MCF 10A (cell line): ENCODE data around the gene MBTD1. TPM values are rescaled to one million over a fixed set of nuclear protein-coding genes. Genes with fewer than 3 reads are reported as not detected.
"Not testable (repeated sequence)": the region's sequence is repeated elsewhere in the genome, so short reads cannot be mapped to it uniquely, and the experiment has no call there.

ENCODE experiments used
- BruUV-seq: library from RNA; stranded (reverse); fragments of 400-500 nt; replicated peaks from 2 replicates; lab custom pipeline; 2021; lab: Mats Ljungman, UMichigan
- CTCF ChIA-PET: fragments of 300-600 bp; sonication (Branson Sonifier 250); formaldehyde crosslinking; extraction: SDS; loops from one replicate; lab custom pipeline; 2021; ENCODE audit warnings: antibody characterized with exemption, inconsistent platforms; lab: Yijun Ruan, JAX
- POLR2A ChIA-PET: fragments of 300-600, 350-650 bp; sonication (Branson Sonifier 250); formaldehyde crosslinking; extraction: SDS; loops from one replicate; lab custom pipeline; 2020; ENCODE audit warnings: antibody characterized with exemption, inconsistent platforms; lab: Yijun Ruan, JAX
- DNase-seq: peaks from one replicate; pipeline ENCODE4 v3.0.0-alpha.2; 2018; ENCODE audit not compliant: unreplicated experiment
- H3K27ac Mint-ChIP-seq: one replicate; pipeline ENCODE4 v1.8.0; 2022; ENCODE audit warnings: mild to moderate bottlenecking, low read depth, mixed read lengths; ENCODE audit not compliant: unreplicated experiment
- H3K27me3 Mint-ChIP-seq: one replicate; pipeline ENCODE4 v1.8.0; 2022; ENCODE audit warnings: mixed read lengths; ENCODE audit not compliant: insufficient read depth, unreplicated experiment
- H3K36me3 Mint-ChIP-seq: one replicate; pipeline ENCODE4 v1.8.0; 2022; ENCODE audit warnings: mild to moderate bottlenecking, moderate library complexity, mixed read lengths; ENCODE audit not compliant: insufficient read depth, unreplicated experiment
- H3K4me1 Mint-ChIP-seq: one replicate; pipeline ENCODE4 v1.8.0; 2022; ENCODE audit warnings: mixed read lengths; ENCODE audit not compliant: insufficient read depth, unreplicated experiment
- H3K4me3 Mint-ChIP-seq: one replicate; pipeline ENCODE4 v1.8.0; 2022; ENCODE audit warnings: mild to moderate bottlenecking, moderate library complexity, mixed read lengths; ENCODE audit not compliant: unreplicated experiment
- H3K9me3 Mint-ChIP-seq: one replicate; pipeline ENCODE4 v1.8.0; 2022; ENCODE audit warnings: mixed read lengths; ENCODE audit not compliant: unreplicated experiment
- CTCF ChIP-seq: fragments of 200-600 bp; IDR thresholded peaks from one replicate; pipeline ENCODE4 v1.8.0; 2022; ENCODE audit warnings: antibody characterized with exemption, mild to moderate bottlenecking; ENCODE audit not compliant: unreplicated experiment
- intact Hi-C: fragments of 100-400 bp; cut with micrococcal nuclease; formaldehyde crosslinking; loops from 2 replicates; pipeline ENCODE4 v1.14.1; 2022
- total RNA-seq: library from RNA; stranded (reverse); gene quantifications from 2 replicates; pipeline ENCODE4 v1.2.3, GENCODE V29; 2022

MBTD1 gene
- total RNA-seq, 1 experiment from 2014 or later = 7.7 TPM

GRCh38 chr17:51269991-51270390 is 10.1 kb upstream of the MBTD1 start:
- Mint-ChIP-seq H3K9me3 (no peaks in the 10 kb centered on the region), H3K4me3 (no peak overlapping the region), H3K4me1 (peaks cover 11% of the 10 kb centered on the region), H3K27me3 (no peaks in the 10 kb centered on the region), H3K27ac (peak overlapping the region; percentile 42), H3K36me3 (peaks cover 100% of the 10 kb centered on the region)
- POLR2A ChIA-PET = interaction anchor here (1.1 kb wide), 1 partner anchor 104 kb away, joined by 5 read pairs; the partner anchor contains the start of gene NME2
- CTCF ChIA-PET = interaction anchor here (0.6 kb wide), 1 partner anchor 237 kb away, joined by 3 read pairs; no protein-coding TSS in a partner anchor
- DNase-seq = no peak
- TF ChIP-seq CTCF = no peak
- no TSS peak for BruUV-seq
- intact Hi-C loops = no loop called here

GRCh38 chr17:51264466-51264865 is 4.6 kb upstream of the MBTD1 start:
- BruUV-seq, CTCF ChIA-PET: not testable (repeated sequence)
- peaks cover 72% of the 10 kb centered on the region for H3K36me3 Mint-ChIP-seq

GRCh38 chr17:51263006-51263405 is 3.2 kb upstream of the MBTD1 start:
- intact Hi-C loops = no loop called here
- Mint-ChIP-seq H3K4me3 (peak overlapping the region; percentile 74), H3K4me1 (peaks cover 40% of the 10 kb centered on the region), H3K36me3 (peaks cover 57% of the 10 kb centered on the region), H3K27ac (peak overlapping the region; percentile 67), H3K27me3 (no peaks in the 10 kb centered on the region), H3K9me3 (no peaks in the 10 kb centered on the region)
- no peak for TF ChIP-seq CTCF
- ChIA-PET CTCF (interaction anchor here (0.7 kb wide), 1 partner anchor 106 kb away, joined by 4 read pairs; no protein-coding TSS in a partner anchor), POLR2A (no interaction called here)
- no TSS peak for BruUV-seq
- peak; percentile 40 for DNase-seq

More at GRCh38 chr17:51264466-51264865, 4.6 kb upstream of the MBTD1 start:
- peaks cover 33% of the 10 kb centered on the region for H3K4me1 Mint-ChIP-seq
- H3K4me3 Mint-ChIP-seq, DNase-seq, H3K27me3 Mint-ChIP-seq, H3K27ac Mint-ChIP-seq, H3K9me3 Mint-ChIP-seq, intact Hi-C loops: not testable (repeated sequence)
- POLR2A ChIA-PET = interaction anchor here (0.6 kb wide), 1 partner anchor 11 kb away, joined by 4 read pairs; no protein-coding TSS in a partner anchor

- H3K9me3 Mint-ChIP-seq = no peaks in the 10 kb centered on the region
- no peak overlapping the region for H3K27ac Mint-ChIP-seq
- TSS peak; percentile 31 for BruUV-seq
- peaks cover 51% of the 10 kb centered on the region for H3K36me3 Mint-ChIP-seq
- TF ChIP-seq CTCF = no peak
- no peak for DNase-seq
- H3K27me3 Mint-ChIP-seq = no peaks in the 10 kb centered on the region
- intact Hi-C loops = loop anchor here (2.0 kb wide), 1 partner anchor 94 kb away; the partner anchor contains the start of gene NME2
- POLR2A ChIA-PET = interaction anchor here (0.6 to 2.3 kb wide), 14 partner anchors 10 to 1584 kb away, joined by 3 to 11 read pairs (median 3); partner anchors contain the start of gene NME2
- H3K4me1 Mint-ChIP-seq = peaks cover 40% of the 10 kb centered on the region
- CTCF ChIA-PET = interaction anchor here (0.8 kb wide), 1 partner anchor 11 kb away, joined by 4 read pairs; no protein-coding TSS in a partner anchor
- H3K4me3 Mint-ChIP-seq = peak overlapping the region; percentile 74
Measured at GRCh38 chr17:51261024-51261963, 1.4 kb upstream of the MBTD1 start.
